ENCODE measurements around the gene CAVIN2. TPM values are rescaled to one million over a fixed set of nuclear protein-coding genes. Genes with fewer than 3 reads are reported as not detected.

The CAVIN2 gene
- total RNA-seq, 6 donors from 2014 or later = 44.0 to 268 (median 173) TPM

- no peaks in the 10 kb centered on the region for H3K27me3 ChIP-seq
- H3K9me3 ChIP-seq = no peaks in the 10 kb centered on the region
- DNase-seq (no peak), ATAC-seq (ENCODE audit: low FRiP score in 2 of 2) (peak in 1 of 2 donors; percentile 51)
- TF ChIP-seq POLR2AphosphoS5 (IDR thresholded peaks at IDR 0.05) (no peak), POLR2A (IDR thresholded peaks at IDR 0.05) (no peak), EP300 (IDR thresholded peaks at IDR 0.05) (no peak), CTCF (IDR thresholded peaks at IDR 0.05) (no peak)
- H3K4me3 ChIP-seq = no peak overlapping the region
- H3K27ac ChIP-seq = no peak overlapping the region
- no peaks in the 10 kb centered on the region for H3K36me3 ChIP-seq
- WGBS, 2 donors = 63 to 70% methylated on average over 3 of the region's 3 CpGs
- peaks cover 0 to 3% (median 0%) of the 10 kb centered on the region in 4 donors for H3K4me1 ChIP-seq
Observed at GRCh38 chr2:191892391-191892790, 45.5 kb upstream of the CAVIN2 start.

- Histone ChIP-seq H3K36me3 (no peaks in the 10 kb centered on the region), H3K27ac (no peak overlapping the region), H3K27me3 (no peaks in the 10 kb centered on the region), H3K4me1 (peaks cover 0 to 3% (median 0%) of the 10 kb centered on the region in 4 donors), H3K4me3 (no peak overlapping the region), H3K9me3 (no peaks in the 10 kb centered on the region)
- DNase-seq (no peak), ATAC-seq (ENCODE audit: low FRiP score in 2 of 2) (no peak)
- TF ChIP-seq EP300 (IDR thresholded peaks at IDR 0.05) = no peak
- TF ChIP-seq POLR2AphosphoS5 (IDR thresholded peaks at IDR 0.05) = no peak
- TF ChIP-seq CTCF (IDR thresholded peaks at IDR 0.05) = no peak
- no peak for TF ChIP-seq POLR2A (IDR thresholded peaks at IDR 0.05)
- 85 to 93% methylated on average over 5 of the region's 5 CpGs for WGBS, 2 donors
Observed at GRCh38 chr2:191891656-191892055, 44.8 kb upstream of the CAVIN2 start.

GRCh38 chr2:191889931-191890330 lies 43.0 kb upstream of the CAVIN2 start:
- ATAC-seq (ENCODE audit: low FRiP score in 2 of 2) = no peak
- Histone ChIP-seq H3K4me1 (peaks cover 0 to 3% (median 0%) of the 10 kb centered on the region in 4 donors), H3K9me3 (no peaks in the 10 kb centered on the region), H3K36me3 (no peaks in the 10 kb centered on the region), H3K27me3 (no peaks in the 10 kb centered on the region), H3K27ac (no peak overlapping the region), H3K4me3 (no peak overlapping the region)
- DNase-seq = no peak
- WGBS, 2 donors = 89 to 96% methylated on average over 2 of the region's 2 CpGs
- TF ChIP-seq CTCF (IDR thresholded peaks at IDR 0.05) (no peak), POLR2AphosphoS5 (IDR thresholded peaks at IDR 0.05) (no peak), POLR2A (IDR thresholded peaks at IDR 0.05) (no peak), EP300 (IDR thresholded peaks at IDR 0.05) (no peak)

GRCh38 chr2:191888400-191889166 lies 41.7 kb upstream of the CAVIN2 start:
- Histone ChIP-seq H3K27ac (no peak overlapping the region), H3K36me3 (no peaks in the 10 kb centered on the region), H3K4me3 (no peak overlapping the region), H3K9me3 (no peaks in the 10 kb centered on the region), H3K27me3 (no peaks in the 10 kb centered on the region), H3K4me1 (peaks cover 0 to 3% (median 0%) of the 10 kb centered on the region in 4 donors)
- no peak for DNase-seq
- 75 to 78% methylated on average over 3 of the region's 3 CpGs for WGBS, 2 donors
- ATAC-seq (ENCODE audit: low FRiP score in 2 of 2) = no peak
- no peak for TF ChIP-seq CTCF (IDR thresholded peaks at IDR 0.05)
- no peak for TF ChIP-seq POLR2A (IDR thresholded peaks at IDR 0.05)
- no peak for TF ChIP-seq EP300 (IDR thresholded peaks at IDR 0.05)
- no peak for TF ChIP-seq POLR2AphosphoS5 (IDR thresholded peaks at IDR 0.05)

GRCh38 chr2:191885650-191886049 lies 38.8 kb upstream of the CAVIN2 start:
- no peak overlapping the region for H3K27ac ChIP-seq
- H3K36me3 ChIP-seq = no peaks in the 10 kb centered on the region
- peaks cover 0 to 3% (median 0%) of the 10 kb centered on the region in 4 donors for H3K4me1 ChIP-seq
- H3K27me3 ChIP-seq = no peaks in the 10 kb centered on the region
- H3K9me3 ChIP-seq = no peaks in the 10 kb centered on the region
- DNase-seq = no peak
- no peak overlapping the region for H3K4me3 ChIP-seq
- TF ChIP-seq POLR2A (IDR thresholded peaks at IDR 0.05) (no peak), EP300 (IDR thresholded peaks at IDR 0.05) (no peak), CTCF (IDR thresholded peaks at IDR 0.05) (no peak), POLR2AphosphoS5 (IDR thresholded peaks at IDR 0.05) (no peak)
- ATAC-seq (ENCODE audit: low FRiP score in 2 of 2) = peak in 1 of 2 donors; percentile 30
- 91 to 96% methylated on average over 5 to 6 of the region's 6 CpGs for WGBS, 2 donors

Measured in upper lobe of left lung (tissue), 6 donors.